ENCODE measurements around the gene CHAMP1.

CHAMP1 gene

DNA sequence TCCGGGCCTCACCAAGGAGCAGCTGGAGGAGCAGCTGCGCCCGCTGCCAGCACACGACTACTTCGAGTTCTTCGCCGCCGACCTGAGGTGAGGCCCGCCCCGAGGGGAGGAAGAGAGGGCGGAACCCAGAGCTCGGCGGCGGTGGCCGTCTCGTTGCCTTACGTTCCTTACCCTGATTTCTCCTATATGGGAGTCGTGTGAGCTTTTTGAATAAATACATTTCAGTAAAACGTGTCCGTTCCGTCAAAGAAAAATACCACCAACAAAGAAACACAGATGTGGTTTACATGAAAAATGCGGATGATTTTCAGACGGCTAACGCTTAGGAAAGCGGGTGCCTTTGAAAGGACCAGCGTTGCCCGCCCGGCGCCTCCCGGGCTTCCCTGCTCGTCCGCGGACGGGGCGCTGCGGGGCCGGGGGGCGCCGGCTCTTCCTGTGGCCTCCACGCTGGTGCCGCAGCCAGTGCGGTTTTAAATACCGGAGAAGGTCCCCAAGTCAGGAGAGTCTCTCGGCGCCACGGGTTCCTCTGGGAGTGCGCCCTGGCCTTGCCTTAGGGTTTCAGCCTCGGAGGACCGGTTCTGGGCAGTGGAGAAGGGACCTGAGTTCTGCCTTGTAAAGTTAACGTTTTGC lies 32.1 kb upstream of the CHAMP1 start (continued):
- TF ChIP-seq ZNF324 (tag by site-specific recombination; IDR thresholded peaks at IDR 0.05) = no peak
- TF ChIP-seq ZNF24 (tag by site-specific recombination; IDR thresholded peaks at IDR 0.05) = 0 out of 2 replicates have a peak, but pooled peaks have one; percentile 41

DNA sequence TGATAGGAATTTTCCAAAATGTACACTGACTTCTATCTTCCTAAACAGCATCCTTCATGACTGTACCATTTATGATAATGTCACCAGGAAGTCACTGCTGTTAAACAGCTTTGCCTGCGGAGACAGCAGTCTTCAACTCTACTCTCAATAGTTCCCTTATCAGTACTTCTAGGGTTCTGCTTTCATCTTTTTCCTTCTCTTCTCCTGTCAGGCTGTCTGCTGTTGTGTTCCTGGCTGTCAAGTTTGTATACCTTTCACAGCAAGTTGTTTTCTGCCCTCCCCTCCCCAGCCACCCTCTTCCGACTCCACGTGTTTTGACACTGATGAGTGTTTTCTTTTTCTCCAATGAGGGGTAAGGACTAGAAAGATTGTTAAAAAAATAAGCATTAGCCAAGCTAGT lies 30.7 kb upstream of the CHAMP1 start:
- ChIA-PET POLR2A (no interaction called here), CTCF (no interaction called here)
- Histone ChIP-seq H3K4me1 (ENCODE audit: control insufficient read depth, insufficient read depth, low read length) (no peaks in the 10 kb centered on the region), H3K27ac (ENCODE audit: extremely low read depth, low read depth, low read length) (no peak overlapping the region), H3K4me3 (ENCODE audit: low read depth, low read length) (no peak overlapping the region), H3K36me3 (ENCODE audit: control insufficient read depth in 2 of 2, insufficient read depth in 1 of 2, low read length in 2 of 2) (peaks cover 10 to 38% of the 10 kb centered on the region in 2 experiments; a peak in 2 of 3 replicates), H3K9me3 (ENCODE audit: control insufficient read depth, insufficient read depth, low read depth, low read length) (no peaks in the 10 kb centered on the region)
- TF ChIP-seq ZIC2 (tag by site-specific recombination; IDR thresholded peaks at IDR 0.05) (peak; percentile 34; the same call in 1 of the 2 replicates), PRDM1 (tag by site-specific recombination; IDR thresholded peaks at IDR 0.05) (peak; percentile 79), ZNF157 (tag by site-specific recombination; IDR thresholded peaks at IDR 0.05) (no peak), ZNF654 (tag by site-specific recombination; IDR thresholded peaks at IDR 0.05; ENCODE audit: low read depth) (no peak), ZNF16 (tag by site-specific recombination; IDR thresholded peaks at IDR 0.05; ENCODE audit: low read depth) (no peak)

DNA sequence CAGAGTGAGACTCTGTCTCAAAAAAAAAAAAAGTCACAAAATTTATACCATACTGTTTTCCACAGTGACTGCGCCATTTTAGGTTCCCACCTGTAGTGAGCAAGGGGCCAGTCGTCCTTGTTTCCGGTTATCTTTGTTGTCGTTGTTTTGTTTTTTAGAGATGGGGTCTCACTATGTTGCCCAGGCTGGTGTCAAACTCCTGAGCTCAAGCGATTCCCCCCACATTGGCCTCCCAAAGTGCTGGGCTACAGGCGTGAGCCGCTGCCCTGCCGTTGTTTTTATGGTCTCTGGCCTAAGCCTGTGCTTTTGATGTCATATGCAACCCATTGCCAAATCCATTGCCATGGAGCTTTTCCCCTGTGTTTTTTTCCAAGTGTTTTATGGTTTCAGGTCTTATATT lies 29.6 kb upstream of the CHAMP1 start:
- no peak overlapping the region for H3K4me3 ChIP-seq (ENCODE audit: low read depth, low read length)
- no peaks in the 10 kb centered on the region for H3K4me1 ChIP-seq (ENCODE audit: control insufficient read depth, insufficient read depth, low read length)
- TF ChIP-seq SP2 (tag by site-specific recombination; IDR thresholded peaks at IDR 0.05) (no peak), MZF1 (tag by site-specific recombination; IDR thresholded peaks at IDR 0.05; ENCODE audit: borderline replicate concordance) (peak; percentile 36; the same call in 1 of the 2 replicates), ZNF121 (tag by site-specific recombination; IDR thresholded peaks at IDR 0.05) (peak; percentile 92)
- peaks cover 10 to 42% of the 10 kb centered on the region in 2 experiments; a peak in 2 of 3 replicates for H3K36me3 ChIP-seq (ENCODE audit: control insufficient read depth in 2 of 2, insufficient read depth in 1 of 2, low read length in 2 of 2)
- POLR2A ChIA-PET = no interaction called here
- CTCF ChIA-PET = interaction anchor here (0.6 kb wide), 1 partner anchor 255 kb away, joined by 4 read pairs; no protein-coding TSS in a partner anchor
- H3K27ac ChIP-seq (ENCODE audit: extremely low read depth, low read depth, low read length) = no peak overlapping the region
- no peaks in the 10 kb centered on the region for H3K9me3 ChIP-seq (ENCODE audit: control insufficient read depth, insufficient read depth, low read depth, low read length)

DNA sequence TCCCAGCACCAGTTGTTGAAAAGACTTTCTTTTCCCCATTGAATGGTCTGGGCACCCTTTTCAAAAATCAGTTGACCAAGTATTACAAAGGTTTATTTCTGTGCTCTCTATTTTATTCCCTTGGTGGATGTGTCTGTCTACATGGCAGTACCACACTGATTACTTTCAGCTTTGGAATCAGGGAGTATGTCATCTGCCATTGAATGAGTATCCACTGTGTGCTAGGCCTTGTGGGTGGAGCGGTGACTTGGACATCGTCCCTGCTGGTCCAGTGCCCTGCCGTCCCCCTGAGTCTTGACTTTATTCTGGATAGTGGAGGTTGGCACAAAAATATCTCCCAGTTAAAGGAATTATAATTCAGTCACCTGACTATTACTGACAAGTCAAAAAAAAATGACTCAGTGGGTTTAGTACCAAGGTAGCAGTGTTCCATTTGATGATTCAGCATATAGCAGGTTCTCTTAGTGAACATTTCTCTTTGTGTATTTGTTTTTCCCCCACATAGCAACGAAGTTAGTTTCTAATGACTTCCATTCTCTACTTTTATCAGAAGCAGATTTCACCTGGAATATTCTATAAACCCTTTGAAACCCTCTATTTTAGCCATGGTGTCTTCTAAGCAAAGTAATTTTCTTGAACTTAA lies 29.0 kb upstream of the CHAMP1 start:
- Histone ChIP-seq H3K4me3 (ENCODE audit: low read depth, low read length) (no peak overlapping the region), H3K9me3 (ENCODE audit: control insufficient read depth, insufficient read depth, low read depth, low read length) (no peaks in the 10 kb centered on the region), H3K27ac (ENCODE audit: extremely low read depth, low read depth, low read length) (no peak overlapping the region), H3K36me3 (ENCODE audit: control insufficient read depth in 2 of 2, insufficient read depth in 1 of 2, low read length in 2 of 2) (peaks cover 10 to 48% of the 10 kb centered on the region in 2 experiments; a peak in 2 of 3 replicates), H3K4me1 (ENCODE audit: control insufficient read depth, insufficient read depth, low read length) (no peaks in the 10 kb centered on the region)
- CTCF ChIA-PET = interaction anchor here (0.6 kb wide), 1 partner anchor 256 kb away, joined by 4 read pairs; no protein-coding TSS in a partner anchor
- POLR2A ChIA-PET = no interaction called here
- TF ChIP-seq FEZF1 (tag by site-specific recombination; IDR thresholded peaks at IDR 0.05) (no peak), GFI1B (tag by site-specific recombination; IDR thresholded peaks at IDR 0.05) (no peak), ZNF302 (tag by site-specific recombination; IDR thresholded peaks at IDR 0.05; ENCODE audit: low read depth) (no peak), ZNF529 (tag by site-specific recombination; IDR thresholded peaks at IDR 0.05; ENCODE audit: insufficient replicate concordance) (no peak), ZNF174 (tag by site-specific recombination; IDR thresholded peaks at IDR 0.05) (no peak)
- TF ChIP-seq, protein P1, sequence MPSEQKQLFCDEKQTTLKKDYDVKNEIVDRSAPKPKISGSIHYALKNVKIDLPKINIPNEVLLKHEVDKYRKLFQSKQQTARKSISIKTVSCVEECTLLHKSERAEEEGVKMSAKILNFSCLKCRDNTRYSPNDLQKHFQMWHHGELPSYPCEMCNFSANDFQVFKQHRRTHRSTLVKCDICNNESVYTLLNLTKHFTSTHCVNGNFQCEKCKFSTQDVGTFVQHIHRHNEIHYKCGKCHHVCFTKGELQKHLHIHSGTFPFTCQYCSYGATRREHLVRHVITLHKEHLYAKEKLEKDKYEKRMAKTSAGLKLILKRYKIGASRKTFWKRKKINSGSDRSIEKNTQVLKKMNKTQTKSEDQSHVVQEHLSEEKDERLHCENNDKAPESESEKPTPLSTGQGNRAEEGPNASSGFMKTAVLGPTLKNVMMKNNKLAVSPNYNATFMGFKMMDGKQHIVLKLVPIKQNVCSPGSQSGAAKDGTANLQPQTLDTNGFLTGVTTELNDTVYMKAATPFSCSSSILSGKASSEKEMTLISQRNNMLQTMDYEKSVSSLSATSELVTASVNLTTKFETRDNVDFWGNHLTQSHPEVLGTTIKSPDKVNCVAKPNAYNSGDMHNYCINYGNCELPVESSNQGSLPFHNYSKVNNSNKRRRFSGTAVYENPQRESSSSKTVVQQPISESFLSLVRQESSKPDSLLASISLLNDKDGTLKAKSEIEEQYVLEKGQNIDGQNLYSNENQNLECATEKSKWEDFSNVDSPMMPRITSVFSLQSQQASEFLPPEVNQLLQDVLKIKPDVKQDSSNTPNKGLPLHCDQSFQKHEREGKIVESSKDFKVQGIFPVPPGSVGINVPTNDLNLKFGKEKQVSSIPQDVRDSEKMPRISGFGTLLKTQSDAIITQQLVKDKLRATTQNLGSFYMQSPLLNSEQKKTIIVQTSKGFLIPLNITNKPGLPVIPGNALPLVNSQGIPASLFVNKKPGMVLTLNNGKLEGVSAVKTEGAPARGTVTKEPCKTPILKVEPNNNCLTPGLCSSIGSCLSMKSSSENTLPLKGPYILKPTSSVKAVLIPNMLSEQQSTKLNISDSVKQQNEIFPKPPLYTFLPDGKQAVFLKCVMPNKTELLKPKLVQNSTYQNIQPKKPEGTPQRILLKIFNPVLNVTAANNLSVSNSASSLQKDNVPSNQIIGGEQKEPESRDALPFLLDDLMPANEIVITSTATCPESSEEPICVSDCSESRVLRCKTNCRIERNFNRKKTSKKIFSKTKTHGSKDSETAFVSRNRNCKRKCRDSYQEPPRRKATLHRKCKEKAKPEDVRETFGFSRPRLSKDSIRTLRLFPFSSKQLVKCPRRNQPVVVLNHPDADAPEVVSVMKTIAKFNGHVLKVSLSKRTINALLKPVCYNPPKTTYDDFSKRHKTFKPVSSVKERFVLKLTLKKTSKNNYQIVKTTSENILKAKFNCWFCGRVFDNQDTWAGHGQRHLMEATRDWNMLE (tag by site-specific recombination; conservative IDR thresholded peaks at IDR 0.05; ENCODE audit: low read depth) = no peak
- TF ChIP-seq, protein P2, sequence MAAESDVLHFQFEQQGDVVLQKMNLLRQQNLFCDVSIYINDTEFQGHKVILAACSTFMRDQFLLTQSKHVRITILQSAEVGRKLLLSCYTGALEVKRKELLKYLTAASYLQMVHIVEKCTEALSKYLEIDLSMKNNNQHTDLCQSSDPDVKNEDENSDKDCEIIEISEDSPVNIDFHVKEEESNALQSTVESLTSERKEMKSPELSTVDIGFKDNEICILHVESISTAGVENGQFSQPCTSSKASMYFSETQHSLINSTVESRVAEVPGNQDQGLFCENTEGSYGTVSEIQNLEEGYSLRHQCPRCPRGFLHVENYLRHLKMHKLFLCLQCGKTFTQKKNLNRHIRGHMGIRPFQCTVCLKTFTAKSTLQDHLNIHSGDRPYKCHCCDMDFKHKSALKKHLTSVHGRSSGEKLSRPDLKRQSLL (tag by site-specific recombination; IDR thresholded peaks at IDR 0.05) = no peak
- TF ChIP-seq, protein P3, sequence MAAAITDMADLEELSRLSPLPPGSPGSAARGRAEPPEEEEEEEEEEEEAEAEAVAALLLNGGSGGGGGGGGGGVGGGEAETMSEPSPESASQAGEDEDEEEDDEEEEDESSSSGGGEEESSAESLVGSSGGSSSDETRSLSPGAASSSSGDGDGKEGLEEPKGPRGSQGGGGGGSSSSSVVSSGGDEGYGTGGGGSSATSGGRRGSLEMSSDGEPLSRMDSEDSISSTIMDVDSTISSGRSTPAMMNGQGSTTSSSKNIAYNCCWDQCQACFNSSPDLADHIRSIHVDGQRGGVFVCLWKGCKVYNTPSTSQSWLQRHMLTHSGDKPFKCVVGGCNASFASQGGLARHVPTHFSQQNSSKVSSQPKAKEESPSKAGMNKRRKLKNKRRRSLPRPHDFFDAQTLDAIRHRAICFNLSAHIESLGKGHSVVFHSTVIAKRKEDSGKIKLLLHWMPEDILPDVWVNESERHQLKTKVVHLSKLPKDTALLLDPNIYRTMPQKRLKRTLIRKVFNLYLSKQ (tag by site-specific recombination; IDR thresholded peaks at IDR 0.05; ENCODE audit: borderline replicate concordance) = no peak
